Neural progenitor cell (in vitro differentiated cells): ENCODE data around the gene TAOK1.

Source experiments
- CTCF ChIP-seq: fragments of 200-600 bp; sonication (generic); IDR thresholded peaks from 2 replicates; pipeline ENCODE4 v1.5.1; 2017; ENCODE audit warnings: antibody characterized with exemption, mild to moderate bottlenecking
- EZH2 ChIP-seq: fragments of 200-600 bp; sonication (generic); IDR thresholded peaks from 2 replicates; pipeline ENCODE4 v1.6.1; 2017; ENCODE audit warnings: antibody characterized with exemption, mild to moderate bottlenecking, moderate library complexity
- EZH2phosphoT487 ChIP-seq: fragments of 200-600 bp; sonication (generic); IDR thresholded peaks from 2 replicates; pipeline ENCODE4 v1.6.1; 2017; ENCODE audit warnings: antibody characterized with exemption

GRCh38 chr17:29544066-29544465 lies 153.9 kb downstream of the TAOK1 start:
- TF ChIP-seq EZH2: no peak
- no peak for TF ChIP-seq CTCF
- TF ChIP-seq EZH2phosphoT487: no peak
